IMR-90 (cell line): ENCODE measurements around the gene IL20RA. TPM values are rescaled to one million over a fixed set of nuclear protein-coding genes. Genes with fewer than 3 reads are reported as not detected.

Experiments
- ATAC-seq: fragments of 200-7000 bp; cut with Tn5 transposase; 2 replicates; pipeline ENCODE4 v1.9.1; 2020; ENCODE audit warnings: low read depth, mild to moderate bottlenecking, moderate library complexity
- BruUV-seq: library from RNA; stranded (reverse); fragments of 400-500 nt; replicated peaks from 2 replicates; lab custom pipeline; 2021; lab: Mats Ljungman, UMichigan
- CTCF ChIA-PET: fragments of 300-600 bp; formaldehyde crosslinking; extraction: SDS; loops from one replicate; lab custom pipeline; 2021; ENCODE audit warnings: antibody characterized with exemption; lab: Yijun Ruan, JAX
- POLR2A ChIA-PET: fragments of 300-600 bp; sonication (Branson Sonifier 250); formaldehyde crosslinking; loops from one replicate; lab custom pipeline; 2022; ENCODE audit warnings: antibody characterized with exemption; ENCODE audit not compliant: unreplicated experiment; lab: Charles Lee
- DNase-seq: peaks from one replicate; pipeline ENCODE4 v3.0.0; 2013
- H2AFZ ChIP-seq: replicated peaks from 2 replicates; pipeline ENCODE3; 2013; ENCODE audit warnings: low read length, mild to moderate bottlenecking; ENCODE audit not compliant: poor library complexity
- H2AK5ac ChIP-seq: 2 replicates; pipeline ENCODE4 v1.6.1; 2013; ENCODE audit warnings: low read depth, low read length, inconsistent platforms
- H2AK9ac ChIP-seq: replicated peaks from 2 replicates; pipeline ENCODE3; 2013; ENCODE audit warnings: mild to moderate bottlenecking, low read depth, low read length, moderate library complexity; ENCODE audit not compliant: poor library complexity
- H2BK120ac ChIP-seq: 2 replicates; pipeline ENCODE4 v1.6.1; 2013; ENCODE audit warnings: low read depth, low read length, inconsistent platforms
- H2BK15ac ChIP-seq: 3 replicates; pipeline ENCODE4 v1.6.1; 2013; ENCODE audit warnings: low read depth, low read length, inconsistent platforms
- H2BK20ac ChIP-seq: 2 replicates; pipeline ENCODE4 v1.6.1; 2013; ENCODE audit warnings: low read depth, mild to moderate bottlenecking, inconsistent platforms, low read length, moderate library complexity
- H2BK5ac ChIP-seq: 2 replicates; pipeline ENCODE4 v1.6.1; 2013; ENCODE audit warnings: mild to moderate bottlenecking, low read depth, low read length, inconsistent platforms; ENCODE audit not compliant: poor library complexity, severe bottlenecking
- H3K14ac ChIP-seq: replicated peaks from 2 replicates; pipeline ENCODE4 v1.6.1; 2013; ENCODE audit warnings: low read depth, low read length, inconsistent platforms
- H3K18ac ChIP-seq: 2 replicates; pipeline ENCODE4 v1.6.1; 2013; ENCODE audit warnings: low read depth, low read length, control low read depth
- H3K23ac ChIP-seq: 2 replicates; pipeline ENCODE4 v1.6.1; 2013; ENCODE audit warnings: low read depth, low read length, inconsistent platforms
- H3K27ac ChIP-seq: 2 replicates; pipeline ENCODE4 v1.5.1; 2013; ENCODE audit warnings: mild to moderate bottlenecking, control low read depth, low read length; ENCODE audit not compliant: insufficient read depth
- H3K27me3 ChIP-seq: 2 replicates; pipeline ENCODE4 v1.6.1; 2013; ENCODE audit warnings: low read length; ENCODE audit not compliant: control insufficient read depth, insufficient read depth
- H3K36me3 ChIP-seq: 2 replicates; pipeline ENCODE4 v1.6.1; 2013; ENCODE audit warnings: low read length, mixed read lengths; ENCODE audit not compliant: control insufficient read depth, insufficient read depth
- H3K4ac ChIP-seq: 2 replicates; pipeline ENCODE4 v1.6.1; 2013; ENCODE audit warnings: low read depth, low read length, inconsistent platforms
- H3K4me1 ChIP-seq: 2 replicates; pipeline ENCODE4 v1.6.1; 2013; ENCODE audit warnings: low read length, mixed read lengths; ENCODE audit not compliant: control insufficient read depth, insufficient read depth
- H3K4me2 ChIP-seq: 2 replicates; pipeline ENCODE4 v1.6.1; 2013; ENCODE audit warnings: low read depth, mild to moderate bottlenecking, control low read depth, low read length, moderate library complexity
- H3K4me3 ChIP-seq: 2 replicates; pipeline ENCODE4 v1.5.1; 2013; ENCODE audit warnings: low read depth, mild to moderate bottlenecking, control low read depth, low read length, moderate library complexity; ENCODE audit not compliant: insufficient read depth
- H3K56ac ChIP-seq: 2 replicates; pipeline ENCODE4 v1.6.1; 2013; ENCODE audit warnings: low read length, inconsistent platforms; ENCODE audit not compliant: insufficient read depth; ENCODE audit errors: extremely low read depth
- H3K79me1 ChIP-seq, 2 experiments: 2 replicates each; pipeline ENCODE4 v1.6.1; 2013; ENCODE audit warnings: low read length in 2 of 2, inconsistent platforms in 1 of 2, low read depth in 1 of 2
- H3K9ac ChIP-seq: 2 replicates; pipeline ENCODE4 v1.6.1; 2013; ENCODE audit warnings: low read depth, low read length, control low read depth
- H3K9me1 ChIP-seq: 2 replicates; pipeline ENCODE4 v1.6.1; 2013; ENCODE audit warnings: low read length, inconsistent platforms; ENCODE audit not compliant: insufficient read depth
- H3K9me3 ChIP-seq: 2 replicates; pipeline ENCODE4 v1.6.1; 2013; ENCODE audit warnings: low read length; ENCODE audit not compliant: control insufficient read depth, insufficient read depth
- H4K20me1 ChIP-seq: 2 replicates; pipeline ENCODE4 v1.6.1; 2013; ENCODE audit warnings: low read length, inconsistent platforms; ENCODE audit not compliant: insufficient read depth
- H4K5ac ChIP-seq: 2 replicates; pipeline ENCODE4 v1.6.1; 2013; ENCODE audit warnings: mild to moderate bottlenecking, low read depth, low read length, control low read depth
- H4K8ac ChIP-seq, 2 experiments: 2 replicates each; pipeline ENCODE4 v1.6.1; 2013; ENCODE audit warnings: low read depth in 2 of 2, low read length in 2 of 2, control low read depth in 1 of 2, inconsistent platforms in 1 of 2
- H4K91ac ChIP-seq: 2 replicates; pipeline ENCODE4 v1.6.1; 2013; ENCODE audit warnings: low read depth, low read length, inconsistent platforms; ENCODE audit not compliant: insufficient read depth
- BHLHE40 ChIP-seq: fragments of 150-350 bp; IDR thresholded peaks from 2 replicates; pipeline ENCODE4 v1.6.1; 2016; ENCODE audit warnings: mild to moderate bottlenecking, low read depth, low read length
- CEBPB ChIP-seq: IDR thresholded peaks from 2 replicates; pipeline ENCODE4 v1.6.1; 2012; ENCODE audit warnings: low read depth, low read length, improper control_type of control experiment
- MAFK ChIP-seq: IDR thresholded peaks from 2 replicates; pipeline ENCODE4 v1.6.1; 2012; ENCODE audit warnings: low read depth, low read length, improper control_type of control experiment
- MAZ ChIP-seq: IDR thresholded peaks from 2 replicates; pipeline ENCODE4 v1.6.1; 2012; ENCODE audit warnings: low read depth, mild to moderate bottlenecking, low read length, improper control_type of control experiment, moderate library complexity, borderline replicate concordance
- NFE2L2 ChIP-seq: fragments of 150-350 bp; IDR thresholded peaks from 2 replicates; pipeline ENCODE4 v1.6.1; 2016; ENCODE audit warnings: low read depth, mild to moderate bottlenecking, low read length
- POLR2A ChIP-seq: IDR thresholded peaks from 2 replicates; pipeline ENCODE4 v1.6.1; 2012; ENCODE audit warnings: mild to moderate bottlenecking, low read depth, low read length
- RAD21 ChIP-seq: IDR thresholded peaks from 2 replicates; pipeline ENCODE4 v1.6.1; 2012; ENCODE audit warnings: low read length, improper control_type of control experiment
- RCOR1 ChIP-seq: IDR thresholded peaks from 2 replicates; pipeline ENCODE4 v1.6.1; 2012; ENCODE audit warnings: mild to moderate bottlenecking, low read length, improper control_type of control experiment; ENCODE audit not compliant: insufficient replicate concordance
- WGBS, 2 experiments: methylation state at CpG; one replicate each; pipeline versions ENCODE4 v1.1.5 to v1.1.7; 2013; ENCODE audit warnings: missing lambda C conversion rate in 2 of 2; ENCODE audit not compliant: insufficient read length in 1 of 2; ENCODE audit errors: extremely low coverage in 2 of 2; 5-methylcytosine and 5-hydroxymethylcytosine counted together
- dilution Hi-C: fragments of 300-500 bp; cut with HindIII; formaldehyde crosslinking; loops from one replicate; pipeline ENCODE4 v1.14.3; 2018; ENCODE audit warnings: low sequenced_read_pairs; ENCODE audit not compliant: unreplicated experiment
- in situ Hi-C: fragments of 300-500 bp; cut with MboI; formaldehyde crosslinking; loops from 3 replicates; pipeline ENCODE4 v1.14.3; 2019; ENCODE audit warnings: low sequenced_read_pairs, inconsistent platforms, mixed read lengths
- intact Hi-C: fragments of 100-400 bp; cut with micrococcal nuclease; formaldehyde crosslinking; loops from 2 replicates; pipeline ENCODE4 v1.10.0; 2022
- polyA plus RNA-seq, 3 experiments: library from polyadenylated mRNA; depleted of rRNA; stranded (reverse); fragments of >200 nt; gene quantifications; 2 replicates each; pipeline ENCODE4 v1.2.3, GENCODE V29; 2012; ENCODE audit warnings: low replicate concordance in 1 of 3
- total RNA-seq: library from RNA; depleted of rRNA; stranded (reverse); fragments of >200 nt; gene quantifications from 2 replicates; pipeline ENCODE4 v1.2.3, GENCODE V29; 2012
- TF ChIP-seq, protein P1 (sequence below): conservative IDR thresholded peaks from 2 replicates; pipeline ENCODE4 v1.5.1; 2012; ENCODE audit warnings: mild to moderate bottlenecking, low read depth, low read length, improper control_type of control experiment
- TF ChIP-seq, protein P2 (sequence below): fragments of 150-350 bp; IDR thresholded peaks from 2 replicates; pipeline ENCODE4 v1.6.1; 2017; ENCODE audit warnings: mild to moderate bottlenecking, antibody characterized with exemption, low read length, low read depth
- TF ChIP-seq, protein P3 (sequence below): fragments of 150-350 bp; IDR thresholded peaks from 2 replicates; pipeline ENCODE4 v1.6.1; 2016; ENCODE audit warnings: low read depth, mild to moderate bottlenecking, low read length, moderate library complexity, borderline replicate concordance

Gene IL20RA
- total and polyA plus RNA-seq, 2 of the 4 experiments (the other 2 are of a cell fraction), result 0.02 TPM; not detected in 1

DNA sequence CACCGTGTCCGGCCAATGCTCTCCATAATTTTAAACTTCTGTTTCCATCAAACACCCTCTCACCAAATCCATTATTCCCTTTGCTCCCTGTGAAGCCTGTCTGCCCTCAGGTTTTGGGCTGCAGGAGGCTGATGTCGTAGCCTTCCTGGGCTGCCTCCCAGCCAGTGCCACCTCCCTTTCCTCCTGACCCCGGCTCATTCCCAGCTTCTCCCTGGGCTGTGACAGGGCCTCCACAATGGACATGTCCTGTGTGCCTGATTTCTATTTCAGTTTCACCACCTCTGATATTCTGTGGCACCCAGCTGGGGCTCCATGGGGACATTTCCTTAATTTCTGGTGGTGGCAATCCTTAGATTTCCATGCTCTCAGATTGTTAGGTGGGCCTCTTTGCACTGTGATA, 28.8 kb downstream of the IL20RA start:
- Histone ChIP-seq H3K4me3 (no peak overlapping the region), H2AK9ac (no peak overlapping the region), H3K79me1 (no peaks in the 10 kb centered on the region), H3K14ac (no peak overlapping the region), H3K27ac (no peak overlapping the region), H3K9me3 (no peaks in the 10 kb centered on the region), H3K56ac (no peak overlapping the region), H2BK5ac (no peak overlapping the region), H3K9me1 (no peaks in the 10 kb centered on the region), H2BK15ac (no peak overlapping the region), H3K4me1 (no peaks in the 10 kb centered on the region; the same call in 1 of the 2 replicates), H4K91ac (no peak overlapping the region), H3K23ac (no peak overlapping the region), H4K20me1 (no peaks in the 10 kb centered on the region), H2AK5ac (no peak overlapping the region), H3K27me3 (peaks cover 7% of the 10 kb centered on the region), H2AFZ (no peak overlapping the region), H3K4ac (no peak overlapping the region), H3K36me3 (no peaks in the 10 kb centered on the region), H4K5ac (no peak overlapping the region), H4K8ac (no peak overlapping the region), H2BK120ac (no peak overlapping the region), H3K9ac (no peak overlapping the region), H3K4me2 (no peak overlapping the region), H2BK20ac (no peak overlapping the region), H3K18ac (no peak overlapping the region)
- WGBS, 2 experiments, result 100% methylated on average over 3 of the region's 4 CpGs; no CpG with 5 or more reads in 1 of the 2 experiments
- ChIA-PET CTCF (interaction anchor here (1.6 kb wide), 1 partner anchor 11 kb away, joined by 3 read pairs; no protein-coding TSS in a partner anchor), POLR2A (no interaction called here)
- TF ChIP-seq NFE2L2 (no peak), BHLHE40 (no peak), RCOR1 (no peak), RAD21 (no peak), CEBPB (no peak), MAFK (no peak), POLR2A (no peak), MAZ (no peak)
- TF ChIP-seq, protein P1, sequence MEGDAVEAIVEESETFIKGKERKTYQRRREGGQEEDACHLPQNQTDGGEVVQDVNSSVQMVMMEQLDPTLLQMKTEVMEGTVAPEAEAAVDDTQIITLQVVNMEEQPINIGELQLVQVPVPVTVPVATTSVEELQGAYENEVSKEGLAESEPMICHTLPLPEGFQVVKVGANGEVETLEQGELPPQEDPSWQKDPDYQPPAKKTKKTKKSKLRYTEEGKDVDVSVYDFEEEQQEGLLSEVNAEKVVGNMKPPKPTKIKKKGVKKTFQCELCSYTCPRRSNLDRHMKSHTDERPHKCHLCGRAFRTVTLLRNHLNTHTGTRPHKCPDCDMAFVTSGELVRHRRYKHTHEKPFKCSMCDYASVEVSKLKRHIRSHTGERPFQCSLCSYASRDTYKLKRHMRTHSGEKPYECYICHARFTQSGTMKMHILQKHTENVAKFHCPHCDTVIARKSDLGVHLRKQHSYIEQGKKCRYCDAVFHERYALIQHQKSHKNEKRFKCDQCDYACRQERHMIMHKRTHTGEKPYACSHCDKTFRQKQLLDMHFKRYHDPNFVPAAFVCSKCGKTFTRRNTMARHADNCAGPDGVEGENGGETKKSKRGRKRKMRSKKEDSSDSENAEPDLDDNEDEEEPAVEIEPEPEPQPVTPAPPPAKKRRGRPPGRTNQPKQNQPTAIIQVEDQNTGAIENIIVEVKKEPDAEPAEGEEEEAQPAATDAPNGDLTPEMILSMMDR, result no peak
- TF ChIP-seq, protein P2, sequence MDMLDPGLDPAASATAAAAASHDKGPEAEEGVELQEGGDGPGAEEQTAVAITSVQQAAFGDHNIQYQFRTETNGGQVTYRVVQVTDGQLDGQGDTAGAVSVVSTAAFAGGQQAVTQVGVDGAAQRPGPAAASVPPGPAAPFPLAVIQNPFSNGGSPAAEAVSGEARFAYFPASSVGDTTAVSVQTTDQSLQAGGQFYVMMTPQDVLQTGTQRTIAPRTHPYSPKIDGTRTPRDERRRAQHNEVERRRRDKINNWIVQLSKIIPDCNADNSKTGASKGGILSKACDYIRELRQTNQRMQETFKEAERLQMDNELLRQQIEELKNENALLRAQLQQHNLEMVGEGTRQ, result no peak
- TF ChIP-seq, protein P3, sequence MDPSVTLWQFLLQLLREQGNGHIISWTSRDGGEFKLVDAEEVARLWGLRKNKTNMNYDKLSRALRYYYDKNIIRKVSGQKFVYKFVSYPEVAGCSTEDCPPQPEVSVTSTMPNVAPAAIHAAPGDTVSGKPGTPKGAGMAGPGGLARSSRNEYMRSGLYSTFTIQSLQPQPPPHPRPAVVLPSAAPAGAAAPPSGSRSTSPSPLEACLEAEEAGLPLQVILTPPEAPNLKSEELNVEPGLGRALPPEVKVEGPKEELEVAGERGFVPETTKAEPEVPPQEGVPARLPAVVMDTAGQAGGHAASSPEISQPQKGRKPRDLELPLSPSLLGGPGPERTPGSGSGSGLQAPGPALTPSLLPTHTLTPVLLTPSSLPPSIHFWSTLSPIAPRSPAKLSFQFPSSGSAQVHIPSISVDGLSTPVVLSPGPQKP, result no peak
- intact Hi-C loops, result no loop called here
- in situ Hi-C loops, result loop anchor here (10.0 kb wide), 1 partner anchor 171 kb away; no protein-coding TSS in a partner anchor
- ATAC-seq, result no peak
- DNase-seq, result no peak
- BruUV-seq, result no TSS peak
- dilution Hi-C loops, result no loop called here
